Kidney (tissue), 14 donors: ENCODE data around the gene ABLIM2. TPM values are rescaled to one million over a fixed set of nuclear protein-coding genes. Genes with fewer than 3 reads are reported as not detected.

Source experiments
- DNase-seq, 5 donors: peaks; one replicate each; pipeline ENCODE4 v3.0.0-alpha.2; 2013 to 2020
- FAIRE-seq: peaks from 2 replicates; lab custom pipeline; 2012; peaks lifted over from hg19 to GRCh38; lab: Jason Lieb, UNC
- H3K27ac ChIP-seq, 2 donors: one replicate each; pipeline ENCODE4 v1.7.0; 2013; ENCODE audit warnings: low read depth in 2 of 2, low read length in 2 of 2, inconsistent platforms in 1 of 2
- H3K27me3 ChIP-seq: one replicate; pipeline ENCODE4 v1.7.1; 2013; ENCODE audit warnings: low read length, inconsistent platforms; ENCODE audit not compliant: control insufficient read depth, insufficient read depth
- H3K36me3 ChIP-seq, 3 donors: one replicate each; pipeline versions ENCODE4 v1.7.0 to v1.7.1; 2013; ENCODE audit warnings: low read length in 3 of 3, control low read depth in 1 of 3, inconsistent platforms in 1 of 3; ENCODE audit not compliant: insufficient read depth in 3 of 3, control insufficient read depth in 2 of 3
- H3K4me1 ChIP-seq, 3 donors: one replicate each; pipeline versions ENCODE4 v1.7.0 to v1.7.1; 2013; ENCODE audit warnings: low read length in 3 of 3, inconsistent platforms in 1 of 3, low read depth in 1 of 3; ENCODE audit not compliant: control insufficient read depth in 2 of 3, insufficient read depth in 2 of 3
- H3K4me3 ChIP-seq, 3 donors: one replicate each; pipeline versions ENCODE4 v1.7.0 to v1.8.1; 2013; ENCODE audit warnings: low read length in 3 of 3, control low read depth in 1 of 3, inconsistent platforms in 1 of 3
- H3K9ac ChIP-seq, 3 donors: one replicate each; pipeline versions ENCODE4 v1.7.0 to v1.7.1; 2013; ENCODE audit warnings: low read length in 3 of 3, control low read depth in 1 of 3, inconsistent platforms in 1 of 3
- H3K9me3 ChIP-seq, 3 donors: one replicate each; pipeline versions ENCODE4 v1.7.0 to v1.7.1; 2013; ENCODE audit warnings: low read length in 3 of 3, control low read depth in 1 of 3, inconsistent platforms in 1 of 3; ENCODE audit not compliant: control insufficient read depth in 2 of 3, insufficient read depth in 1 of 3
- CTCF ChIP-seq: IDR thresholded peaks from 3 replicates; pipeline ENCODE4 v1.5.1; 2012; ENCODE audit warnings: mild to moderate bottlenecking, moderate library complexity, borderline replicate concordance; ENCODE audit not compliant: insufficient read depth; ENCODE audit errors: extremely low read depth
- intact Hi-C: fragments of 100-400 bp; cut with DNase I; formaldehyde crosslinking; loops from one replicate; pipeline ENCODE4 v1.11.1; 2022
- polyA plus RNA-seq: library from polyadenylated mRNA; stranded (reverse); fragments of 350-450 nt; fragmentation: Illumina TruSeq; extraction: RNeasy Lipid Tissue Mini Kit (QIAGEN cat#74804); gene quantifications from one replicate; pipeline ENCODE4 v1.2.3, GENCODE V29; 2014; ENCODE audit warnings: low read depth, low replicate concordance; ENCODE audit not compliant: insufficient read depth
- total RNA-seq: library from RNA; stranded (reverse); fragmentation: NEBNext Ultra II Directional; extraction: Animal tissue kit (Norgen Biotek cat#: 25700); gene quantifications from one replicate; pipeline ENCODE4 v1.2.1, GENCODE V29; 2021
- donor health status: control.
- donor health status: control.
- donor health status: control.
- donor health status: control.
- donor health status: control.
- donor health status: DM: yes; HTN: yes; CAD: no.
- donor health status: Normal renal cell carcinoma (clear cell type).

The ABLIM2 gene
- total and polyA plus RNA-seq, 2 donors from 2014 or later, result 9.5 to 23.3 TPM

- no peak overlapping the region for H3K9ac ChIP-seq
- H3K4me3 ChIP-seq, result no peak overlapping the region
- FAIRE-seq (no peak), DNase-seq (peak in 1 of 5 donors; percentile 27)
- no peaks in the 10 kb centered on the region for H3K9me3 ChIP-seq
- peaks cover 0 to 2% (median 0%) of the 10 kb centered on the region in 3 donors for H3K4me1 ChIP-seq
- intact Hi-C loops, result no loop called here
- H3K27me3 ChIP-seq, result no peaks in the 10 kb centered on the region
- no peak for TF ChIP-seq CTCF
- no peaks in the 10 kb centered on the region for H3K36me3 ChIP-seq
- H3K27ac ChIP-seq, result no peak overlapping the region
Measured at GRCh38 chr4:8105306-8106100, 53.1 kb downstream of the ABLIM2 start.

- DNase-seq, result peak in 1 of 5 donors; percentile 45
- Histone ChIP-seq H3K27ac (no peak overlapping the region), H3K9ac (no peak overlapping the region), H3K4me3 (no peak overlapping the region), H3K27me3 (no peaks in the 10 kb centered on the region), H3K4me1 (peaks cover 0 to 2% (median 0%) of the 10 kb centered on the region in 3 donors), H3K9me3 (no peaks in the 10 kb centered on the region), H3K36me3 (no peaks in the 10 kb centered on the region)
- FAIRE-seq, result no peak
- intact Hi-C loops, result no loop called here
- no peak for TF ChIP-seq CTCF
Measured at GRCh38 chr4:8104491-8105305, 53.9 kb downstream of the ABLIM2 start.

- H3K9me3 ChIP-seq, result no peaks in the 10 kb centered on the region
- H3K36me3 ChIP-seq, result no peaks in the 10 kb centered on the region
- TF ChIP-seq CTCF, result no peak
- no peak overlapping the region for H3K27ac ChIP-seq
- no peak overlapping the region for H3K9ac ChIP-seq
- DNase-seq (peak in 1 of 5 donors; percentile 53), FAIRE-seq (no peak)
- H3K27me3 ChIP-seq, result no peaks in the 10 kb centered on the region
- H3K4me3 ChIP-seq, result no peak overlapping the region
- intact Hi-C loops, result no loop called here
- peaks cover 0 to 2% (median 0%) of the 10 kb centered on the region in 3 donors for H3K4me1 ChIP-seq
Measured at GRCh38 chr4:8103421-8104390, 54.9 kb downstream of the ABLIM2 start.
